Activated naive CD8-positive, alpha-beta T cell (primary cell): ENCODE data around the gene SCN5A.
"Not testable (repeated sequence)": the region's sequence is repeated elsewhere in the genome, so short reads cannot be mapped to it uniquely, and the experiment has no call there.

Experiments
- H3K27ac Mint-ChIP-seq: one replicate; pipeline ENCODE4 v1.8.0; 2021; ENCODE audit warnings: mixed read lengths
- H3K27me3 Mint-ChIP-seq: one replicate; pipeline ENCODE4 v1.8.0; 2021; ENCODE audit warnings: mixed read lengths
- H3K36me3 Mint-ChIP-seq: one replicate; pipeline ENCODE4 v1.8.0; 2021; ENCODE audit warnings: mixed read lengths
- H3K4me1 Mint-ChIP-seq: one replicate; pipeline ENCODE4 v1.8.0; 2021; ENCODE audit warnings: low read depth, mixed read lengths
- H3K4me3 Mint-ChIP-seq: one replicate; pipeline ENCODE4 v1.8.0; 2021; ENCODE audit warnings: mild to moderate bottlenecking, mixed read lengths
- H3K9me3 Mint-ChIP-seq: one replicate; pipeline ENCODE4 v1.8.0; 2021; ENCODE audit warnings: low read depth, mixed read lengths

Gene SCN5A

GRCh38 chr3:38576526-38577370 is 72.7 kb downstream of the SCN5A start:
- Mint-ChIP-seq H3K4me3 (no peak overlapping the region), H3K27me3 (no peaks in the 10 kb centered on the region)

GRCh38 chr3:38576131-38576525 is 73.4 kb downstream of the SCN5A start:
- no peak overlapping the region for H3K27ac Mint-ChIP-seq
- H3K4me1 Mint-ChIP-seq: no peaks in the 10 kb centered on the region
- no peaks in the 10 kb centered on the region for H3K36me3 Mint-ChIP-seq
- H3K4me3 Mint-ChIP-seq: no peak overlapping the region
- no peaks in the 10 kb centered on the region for H3K27me3 Mint-ChIP-seq
- peaks cover 4% of the 10 kb centered on the region for H3K9me3 Mint-ChIP-seq

More at GRCh38 chr3:38576526-38577370, 72.7 kb downstream of the SCN5A start:
- Mint-ChIP-seq H3K36me3 (no peaks in the 10 kb centered on the region), H3K4me1 (no peaks in the 10 kb centered on the region), H3K27ac (no peak overlapping the region), H3K9me3 (peaks cover 4% of the 10 kb centered on the region)

GRCh38 chr3:38575279-38575843 is 74.1 kb downstream of the SCN5A start:
- Mint-ChIP-seq H3K9me3 (peaks cover 7% of the 10 kb centered on the region), H3K4me3 (no peak overlapping the region), H3K36me3 (no peaks in the 10 kb centered on the region), H3K27ac (no peak overlapping the region), H3K27me3 (no peaks in the 10 kb centered on the region), H3K4me1 (no peaks in the 10 kb centered on the region)

GRCh38 chr3:38574411-38575278 is 74.8 kb downstream of the SCN5A start:
- Mint-ChIP-seq H3K4me3 (no peak overlapping the region), H3K27me3 (no peaks in the 10 kb centered on the region), H3K27ac (no peak overlapping the region), H3K36me3 (no peaks in the 10 kb centered on the region), H3K9me3 (peaks cover 7% of the 10 kb centered on the region), H3K4me1 (no peaks in the 10 kb centered on the region)

- Mint-ChIP-seq H3K9me3 (peaks cover 7% of the 10 kb centered on the region), H3K4me1 (no peaks in the 10 kb centered on the region), H3K27me3 (no peaks in the 10 kb centered on the region), H3K4me3 (no peak overlapping the region), H3K36me3 (no peaks in the 10 kb centered on the region), H3K27ac (no peak overlapping the region)
These were observed 75.9 kb downstream of the SCN5A start for GRCh38 chr3:38573556-38573955.

GRCh38 chr3:38573111-38573510 is 76.4 kb downstream of the SCN5A start:
- Mint-ChIP-seq H3K4me1 (no peaks in the 10 kb centered on the region), H3K36me3 (no peaks in the 10 kb centered on the region), H3K4me3 (no peak overlapping the region), H3K27me3 (no peaks in the 10 kb centered on the region), H3K9me3 (peaks cover 7% of the 10 kb centered on the region), H3K27ac (no peak overlapping the region)

GRCh38 chr3:38567498-38567897 is 82.0 kb downstream of the SCN5A start:
- Mint-ChIP-seq H3K27ac (no peak overlapping the region), H3K9me3 (peaks cover 3% of the 10 kb centered on the region), H3K4me3 (no peak overlapping the region), H3K4me1 (no peaks in the 10 kb centered on the region), H3K36me3 (no peaks in the 10 kb centered on the region), H3K27me3 (no peaks in the 10 kb centered on the region)

- H3K27ac Mint-ChIP-seq, H3K9me3 Mint-ChIP-seq, H3K4me1 Mint-ChIP-seq, H3K4me3 Mint-ChIP-seq, H3K36me3 Mint-ChIP-seq, H3K27me3 Mint-ChIP-seq: not testable (repeated sequence)
These were observed 82.7 kb downstream of the SCN5A start for GRCh38 chr3:38566794-38567193.

- H3K4me3 Mint-ChIP-seq: no peak overlapping the region
- no peak overlapping the region for H3K27ac Mint-ChIP-seq
- no peaks in the 10 kb centered on the region for H3K36me3 Mint-ChIP-seq
- no peaks in the 10 kb centered on the region for H3K4me1 Mint-ChIP-seq
- no peaks in the 10 kb centered on the region for H3K27me3 Mint-ChIP-seq
- peaks cover 3% of the 10 kb centered on the region for H3K9me3 Mint-ChIP-seq
These were observed 83.3 kb downstream of the SCN5A start for GRCh38 chr3:38566215-38566528.

GRCh38 chr3:38565339-38566214 is 83.9 kb downstream of the SCN5A start:
- no peak overlapping the region for H3K27ac Mint-ChIP-seq
- no peaks in the 10 kb centered on the region for H3K27me3 Mint-ChIP-seq
- no peak overlapping the region for H3K4me3 Mint-ChIP-seq
- H3K4me1 Mint-ChIP-seq: no peaks in the 10 kb centered on the region
- no peaks in the 10 kb centered on the region for H3K9me3 Mint-ChIP-seq
- no peaks in the 10 kb centered on the region for H3K36me3 Mint-ChIP-seq

- Mint-ChIP-seq H3K36me3 (no peaks in the 10 kb centered on the region), H3K4me1 (no peaks in the 10 kb centered on the region), H3K9me3 (no peaks in the 10 kb centered on the region), H3K4me3 (no peak overlapping the region), H3K27me3 (no peaks in the 10 kb centered on the region), H3K27ac (no peak overlapping the region)
These were observed 84.7 kb downstream of the SCN5A start for GRCh38 chr3:38564631-38565338.

GRCh38 chr3:38563886-38564270 is 85.6 kb downstream of the SCN5A start:
- Mint-ChIP-seq H3K4me3 (no peak overlapping the region), H3K36me3 (no peaks in the 10 kb centered on the region), H3K9me3 (no peaks in the 10 kb centered on the region), H3K27ac (no peak overlapping the region), H3K27me3 (no peaks in the 10 kb centered on the region), H3K4me1 (no peaks in the 10 kb centered on the region)

- no peaks in the 10 kb centered on the region for H3K36me3 Mint-ChIP-seq
These were observed 86.2 kb downstream of the SCN5A start for GRCh38 chr3:38563070-38563885.

More at GRCh38 chr3:38563070-38563885, 86.2 kb downstream of the SCN5A start:
- Mint-ChIP-seq H3K27me3 (no peaks in the 10 kb centered on the region), H3K4me3 (no peak overlapping the region), H3K27ac (no peak overlapping the region), H3K4me1 (no peaks in the 10 kb centered on the region), H3K9me3 (no peaks in the 10 kb centered on the region)
